GM12891 (cell line): ENCODE results near the gene NUDT12.

ENCODE experiments used
- DNase-seq: peaks from one replicate; pipeline ENCODE4 v3.0.0; 2011; ENCODE audit warnings: low spot score; ENCODE audit not compliant: insufficient read length
- FAIRE-seq: peaks from 2 replicates; lab custom pipeline; 2011; peaks lifted over from hg19 to GRCh38; lab: Jason Lieb, UNC
- PAX5 ChIP-seq: IDR thresholded peaks from 2 replicates; pipeline ENCODE4 v1.6.1; 2011; ENCODE audit warnings: low read length, moderate library complexity, mild to moderate bottlenecking; ENCODE audit not compliant: insufficient read depth, severe bottlenecking
- POLR2A ChIP-seq: IDR thresholded peaks from 2 replicates; pipeline ENCODE4 v1.6.1; 2011; ENCODE audit warnings: low read depth, low read length, control low read depth
- POLR2AphosphoS5 ChIP-seq: IDR thresholded peaks from 2 replicates; pipeline ENCODE4 v1.6.1; 2011; ENCODE audit warnings: low read depth, low read length, control low read depth
- POU2F2 ChIP-seq: IDR thresholded peaks from 2 replicates; pipeline ENCODE4 v1.6.1; 2011; ENCODE audit warnings: low read depth, mild to moderate bottlenecking, control low read depth, low read length, moderate library complexity
- SPI1 ChIP-seq: IDR thresholded peaks from 2 replicates; pipeline ENCODE4 v1.6.1; 2011; ENCODE audit warnings: low read depth, low read length, control low read depth
- TAF1 ChIP-seq: IDR thresholded peaks from 2 replicates; pipeline ENCODE4 v1.6.1; 2011; ENCODE audit warnings: low read depth, low read length, control low read depth

Gene NUDT12

DNA sequence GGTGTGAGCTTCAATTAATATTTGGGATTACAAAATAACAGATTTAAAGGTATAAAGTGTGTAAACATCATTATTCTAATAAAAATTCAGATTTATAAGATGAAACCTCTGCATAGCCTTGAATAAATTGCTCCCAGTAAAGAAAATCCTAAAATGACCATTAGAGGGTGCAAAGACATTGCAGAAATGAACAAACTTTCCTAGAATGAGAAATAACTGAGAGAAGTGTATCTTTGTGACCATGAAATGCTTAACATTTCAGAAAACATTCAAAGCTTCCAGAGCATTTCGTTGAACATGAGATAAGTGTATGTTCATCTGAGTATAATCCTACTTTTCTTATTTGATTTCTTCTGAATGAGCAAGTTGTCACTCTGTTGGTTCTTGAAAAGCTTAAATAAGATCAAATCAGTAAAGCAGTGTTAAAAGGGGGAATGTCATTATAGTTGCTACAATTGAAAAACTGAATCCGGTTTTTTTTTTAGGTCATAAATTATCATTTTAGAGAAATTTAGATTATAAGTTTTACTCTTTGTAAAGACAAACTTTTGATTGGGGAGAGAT is 24.7 kb upstream of the NUDT12 start:
- DNase-seq, result no peak
- TF ChIP-seq SPI1 (no peak), POU2F2 (no peak), POLR2A (no peak), POLR2AphosphoS5 (no peak), TAF1 (no peak), PAX5 (no peak)

DNA sequence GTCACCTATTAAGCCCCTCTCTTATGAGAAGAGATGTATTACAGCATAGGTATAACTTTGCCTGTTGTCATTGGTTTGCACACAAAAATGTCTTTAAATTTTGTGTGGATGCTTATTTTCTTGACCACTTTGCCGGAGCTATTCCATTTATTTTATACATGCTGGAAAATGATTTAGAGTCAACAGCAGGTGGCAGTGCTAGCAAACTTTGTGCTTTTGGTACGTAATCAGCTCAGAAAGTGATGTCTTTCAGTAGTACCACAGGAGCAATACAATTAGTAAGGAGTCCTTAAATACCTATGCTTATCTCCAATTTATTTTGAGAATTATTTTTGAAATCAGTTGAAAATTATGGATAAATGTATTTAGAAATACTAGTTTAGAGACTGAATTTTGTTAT is 19.8 kb upstream of the NUDT12 start:
- FAIRE-seq (no peak), DNase-seq (no peak)
- TF ChIP-seq POLR2AphosphoS5 (no peak), PAX5 (no peak), POU2F2 (no peak), POLR2A (no peak), TAF1 (no peak), SPI1 (no peak)

More for the DNA sequence above, 24.7 kb upstream of the NUDT12 start:
- no peak for FAIRE-seq

DNA sequence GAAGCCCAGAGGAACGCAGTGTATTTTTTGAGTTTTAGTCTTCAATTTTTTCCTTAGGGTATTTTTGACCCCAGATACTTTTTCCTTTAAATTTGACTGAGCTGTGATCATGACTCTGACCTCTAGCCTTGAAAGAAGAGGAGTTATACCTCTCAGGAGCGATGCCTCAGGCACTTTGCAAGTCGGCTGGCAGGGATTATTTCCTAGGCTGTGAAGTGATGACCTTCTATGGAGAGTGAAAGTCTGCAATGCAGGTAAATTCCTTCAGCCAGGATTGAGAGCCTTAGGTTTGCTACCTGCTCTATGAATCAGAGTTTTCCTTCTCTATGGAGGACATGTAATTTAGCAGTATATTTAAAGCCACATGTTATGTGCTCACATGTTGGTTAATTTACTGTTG is 10.8 kb upstream of the NUDT12 start:
- TF ChIP-seq POU2F2, result no peak
- TF ChIP-seq PAX5, result no peak
- TF ChIP-seq TAF1, result no peak
- no peak for TF ChIP-seq POLR2AphosphoS5
- TF ChIP-seq SPI1, result no peak
- TF ChIP-seq POLR2A, result no peak
- DNase-seq (no peak), FAIRE-seq (no peak)

DNA sequence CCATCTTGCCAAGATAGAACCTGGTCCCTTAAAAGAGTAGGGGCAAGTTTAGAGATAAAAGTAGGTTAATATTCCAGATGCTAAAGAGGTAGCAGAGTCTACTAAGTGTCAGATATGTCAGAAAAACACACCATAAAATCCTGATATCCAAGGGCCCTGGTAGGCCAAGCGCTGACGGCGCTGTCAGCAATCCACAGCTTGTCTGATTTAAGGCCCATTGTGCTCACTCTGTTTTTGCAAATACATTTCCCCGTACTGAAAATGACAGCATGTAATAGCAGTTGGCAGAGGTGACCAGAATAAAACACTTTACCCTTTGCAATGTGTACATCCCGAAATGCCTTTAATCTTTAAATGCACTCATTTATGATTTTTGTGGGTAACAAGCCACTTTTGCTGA is 9.9 kb upstream of the NUDT12 start:
- DNase-seq (no peak), FAIRE-seq (no peak)
- no peak for TF ChIP-seq PAX5
- no peak for TF ChIP-seq SPI1
- TF ChIP-seq POLR2A, result no peak
- no peak for TF ChIP-seq POLR2AphosphoS5
- TF ChIP-seq POU2F2, result no peak
- no peak for TF ChIP-seq TAF1

DNA sequence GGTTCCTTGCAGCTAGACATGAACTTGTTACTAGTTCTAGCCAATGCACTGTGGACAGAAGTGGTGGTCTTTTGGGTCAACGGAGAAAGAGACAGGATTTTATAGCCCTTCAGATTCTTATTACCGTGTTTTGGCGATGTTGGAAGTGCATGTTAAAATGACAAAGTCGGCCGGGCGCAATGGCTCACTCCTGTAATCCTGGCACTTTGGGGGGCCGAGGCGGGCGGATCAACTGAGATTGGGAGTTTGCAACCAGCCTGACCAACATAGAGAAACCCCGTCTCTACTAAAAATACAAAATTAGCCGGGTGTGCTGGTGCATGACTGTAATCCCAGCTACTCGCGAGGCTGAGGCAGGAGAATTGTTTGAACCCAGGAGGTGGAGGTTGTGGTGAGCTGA is 9.1 kb upstream of the NUDT12 start:
- no peak for TF ChIP-seq POLR2A
- no peak for TF ChIP-seq POLR2AphosphoS5
- no peak for TF ChIP-seq SPI1
- no peak for TF ChIP-seq POU2F2
- no peak for TF ChIP-seq TAF1
- TF ChIP-seq PAX5, result no peak
- FAIRE-seq (no peak), DNase-seq (no peak)

DNA sequence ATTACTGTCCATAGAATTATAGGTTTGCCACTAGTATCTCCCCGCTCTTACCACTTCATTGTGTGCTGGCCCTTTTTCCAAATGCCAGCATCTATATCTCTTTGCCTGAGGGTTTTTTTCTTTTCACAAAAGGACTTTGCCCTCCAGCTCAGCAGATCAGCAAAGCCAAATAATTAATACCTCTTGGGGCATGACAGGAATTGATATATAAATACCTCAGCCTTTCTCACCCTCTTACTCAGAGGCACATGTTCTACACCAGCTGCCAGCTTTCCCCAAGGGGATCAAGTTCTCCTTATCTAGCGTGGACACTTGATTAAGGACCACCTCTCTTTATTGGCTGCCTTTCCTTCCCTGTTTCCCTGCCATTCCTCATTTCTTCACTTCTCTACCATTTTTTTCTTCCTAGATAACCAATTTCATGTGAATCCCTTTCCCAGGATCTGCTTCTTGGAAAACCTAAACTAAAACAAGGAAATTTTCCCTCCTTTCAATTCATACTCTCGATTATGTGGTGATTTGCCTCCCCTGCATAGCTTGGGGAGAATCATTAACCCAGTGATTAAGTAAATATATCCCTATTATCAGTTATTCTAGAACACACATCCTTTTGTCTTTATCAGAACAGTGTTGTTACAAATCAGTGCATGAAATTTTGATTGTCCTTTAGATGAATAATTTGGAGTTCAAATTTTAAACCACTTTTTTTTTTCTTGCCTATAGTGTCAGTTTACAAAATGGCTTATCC is 6.9 kb upstream of the NUDT12 start:
- TF ChIP-seq TAF1 (no peak), PAX5 (no peak), POLR2AphosphoS5 (no peak), SPI1 (no peak), POU2F2 (no peak), POLR2A (no peak)
- DNase-seq (no peak), FAIRE-seq (no peak)

DNA sequence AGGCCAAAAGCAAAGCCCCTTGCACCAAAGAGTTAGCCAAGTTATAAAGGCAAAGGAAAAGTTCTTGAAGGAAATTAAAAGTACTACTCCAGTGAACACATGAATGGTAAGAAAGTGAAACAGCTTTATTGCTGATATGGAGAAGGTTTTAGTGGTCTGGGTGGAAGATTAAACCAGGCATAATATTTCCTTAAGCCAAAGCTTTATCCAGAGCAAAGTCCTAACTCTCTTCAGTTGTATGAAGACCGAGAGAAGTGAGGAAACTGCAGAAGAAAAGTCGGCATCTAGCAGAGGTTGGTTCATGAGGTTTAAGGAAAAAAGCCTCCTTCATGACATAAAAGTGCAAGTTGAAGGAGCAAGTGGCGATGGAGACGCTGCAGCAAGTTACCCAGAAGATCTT is 3.1 kb upstream of the NUDT12 start:
- DNase-seq, result no peak
- TF ChIP-seq TAF1 (no peak), PAX5 (no peak), POLR2A (no peak), POU2F2 (no peak), POLR2AphosphoS5 (no peak), SPI1 (no peak)
- FAIRE-seq, result no peak

DNA sequence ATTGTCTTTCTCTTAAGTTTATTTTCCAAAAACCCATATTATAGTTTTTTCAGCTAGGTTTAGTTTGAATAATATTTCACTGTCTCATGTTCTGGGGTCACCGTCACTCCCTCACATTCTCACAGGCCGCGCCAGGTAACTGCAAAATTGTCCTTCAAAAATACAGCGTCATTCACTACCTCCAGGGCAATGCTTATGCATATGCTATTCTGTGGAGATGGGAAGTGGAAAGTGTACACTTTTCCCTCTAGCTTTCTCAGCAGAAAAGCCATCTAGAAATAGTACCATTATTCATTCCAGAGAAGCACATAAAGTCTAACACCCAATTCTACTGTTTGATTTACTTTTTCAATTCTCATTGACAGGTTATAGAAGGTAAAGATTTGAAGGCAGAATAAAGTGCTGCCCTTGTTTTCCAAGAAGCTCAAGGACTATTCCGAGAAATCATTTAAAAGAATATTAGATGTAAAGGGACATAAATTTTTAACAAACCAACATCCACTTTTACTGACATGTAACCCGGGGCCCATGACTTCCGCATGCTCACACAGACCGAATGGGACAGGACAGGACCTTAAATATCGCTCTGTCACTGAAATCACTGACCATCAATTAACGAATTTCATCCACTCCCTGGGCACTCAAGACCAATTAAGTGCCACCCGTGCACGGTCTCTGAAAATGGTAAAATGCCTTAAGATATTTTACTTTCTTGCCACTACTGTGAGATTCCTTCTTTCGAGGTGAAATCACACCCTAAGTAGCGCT is 720 bp downstream of the NUDT12 start:
- no peak for TF ChIP-seq POLR2AphosphoS5
- 0 out of 2 replicates have a peak, but pooled peaks have one; percentile 0 for TF ChIP-seq SPI1
- no peak for TF ChIP-seq POU2F2
- TF ChIP-seq PAX5, result no peak
- no peak for TF ChIP-seq TAF1
- FAIRE-seq, result peak; percentile 40
- no peak for DNase-seq

DNA sequence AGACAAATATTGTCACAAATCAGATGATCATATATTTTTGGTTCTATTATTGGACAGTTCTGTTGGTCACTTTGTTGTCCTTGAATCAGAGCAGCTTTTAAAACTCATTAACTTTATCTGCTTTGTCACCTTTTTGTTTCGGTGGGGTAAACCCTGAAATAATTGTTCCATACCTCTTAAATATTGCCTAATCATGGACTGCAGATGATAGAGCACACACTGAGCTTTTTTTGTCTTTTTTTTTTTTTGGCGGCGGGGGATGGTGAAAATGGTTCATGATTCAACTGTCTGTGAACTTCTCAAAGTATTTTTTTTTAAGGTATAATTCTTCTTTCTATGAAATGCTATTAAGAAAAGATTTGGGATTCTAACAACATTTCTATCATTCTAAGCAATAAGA is 1.8 kb downstream of the NUDT12 start:
- FAIRE-seq (no peak), DNase-seq (no peak)
- TF ChIP-seq SPI1 (no peak), PAX5 (no peak), POLR2A (no peak), POU2F2 (no peak), POLR2AphosphoS5 (no peak), TAF1 (no peak)
